ENCODE data around the gene SLC8A1. TPM values are rescaled to one million over a fixed set of nuclear protein-coding genes. Genes with fewer than 3 reads are reported as not detected.

The SLC8A1 gene
- total RNA-seq, 2 experiments from 2014 or later = 0.47 to 0.59 TPM

GRCh38 chr2:40344364-40344763 is 107.5 kb downstream of the SLC8A1 start:
- no peak overlapping the region for H3K27ac Mint-ChIP-seq
- TF ChIP-seq CTCF (IDR thresholded peaks at IDR 0.05) = no peak
- no peaks in the 10 kb centered on the region for H3K27me3 Mint-ChIP-seq
- no peaks in the 10 kb centered on the region for H3K36me3 ChIP-seq (ENCODE audit: insufficient read depth, low read length)
- H3K27ac ChIP-seq (ENCODE audit: low read depth in 1 of 2, low read length in 2 of 2) = no peak overlapping the region
- H3K4me3 ChIP-seq (ENCODE audit: low read length) = no peak overlapping the region
- no peaks in the 10 kb centered on the region for H3K9me3 ChIP-seq (ENCODE audit: control insufficient read depth in 1 of 2, insufficient read depth in 1 of 2, low read length in 2 of 2)
- POLR2A ChIA-PET = no interaction called here
- no peak overlapping the region for H3K4me3 Mint-ChIP-seq
- no peak for DNase-seq
- no peaks in the 10 kb centered on the region for H3K4me1 Mint-ChIP-seq (ENCODE audit: low read depth)
- intact Hi-C loops (cut with DNase I, micrococcal nuclease) = no loop called here
- no peaks in the 10 kb centered on the region for H3K4me1 ChIP-seq (ENCODE audit: insufficient read depth, low read length)
- CTCF ChIA-PET = no interaction called here
- H3K9me3 Mint-ChIP-seq = no peaks in the 10 kb centered on the region
- no peaks in the 10 kb centered on the region for H3K27me3 ChIP-seq (ENCODE audit: control insufficient read depth in 1 of 2, insufficient read depth in 2 of 2, low read length in 2 of 2)
- H3K36me3 Mint-ChIP-seq (ENCODE audit: low read depth) = no peaks in the 10 kb centered on the region
- ATAC-seq (ENCODE audit: poor library complexity) = no peak

GRCh38 chr2:40343902-40344301 is 108.0 kb downstream of the SLC8A1 start:
- Mint-ChIP-seq H3K9me3 (no peaks in the 10 kb centered on the region), H3K27me3 (no peaks in the 10 kb centered on the region), H3K36me3 (ENCODE audit: low read depth) (no peaks in the 10 kb centered on the region), H3K27ac (no peak overlapping the region), H3K4me1 (ENCODE audit: low read depth) (no peaks in the 10 kb centered on the region), H3K4me3 (no peak overlapping the region)
- no peak overlapping the region for H3K4me3 ChIP-seq (ENCODE audit: low read length)
- H3K27ac ChIP-seq (ENCODE audit: low read depth in 1 of 2, low read length in 2 of 2) = no peak overlapping the region
- H3K4me1 ChIP-seq (ENCODE audit: insufficient read depth, low read length) = no peaks in the 10 kb centered on the region
- ChIA-PET POLR2A (no interaction called here), CTCF (no interaction called here)
- H3K36me3 ChIP-seq (ENCODE audit: insufficient read depth, low read length) = no peaks in the 10 kb centered on the region
- no peak for DNase-seq
- no peaks in the 10 kb centered on the region for H3K27me3 ChIP-seq (ENCODE audit: control insufficient read depth in 1 of 2, insufficient read depth in 2 of 2, low read length in 2 of 2)
- no peak for ATAC-seq (ENCODE audit: poor library complexity)
- intact Hi-C loops (cut with DNase I, micrococcal nuclease) = no loop called here
- TF ChIP-seq CTCF (IDR thresholded peaks at IDR 0.05) = no peak
- H3K9me3 ChIP-seq (ENCODE audit: control insufficient read depth in 1 of 2, insufficient read depth in 1 of 2, low read length in 2 of 2) = no peaks in the 10 kb centered on the region

- Histone ChIP-seq H3K36me3 (ENCODE audit: insufficient read depth, low read length) (no peaks in the 10 kb centered on the region), H3K4me1 (ENCODE audit: insufficient read depth, low read length) (no peaks in the 10 kb centered on the region), H3K27ac (ENCODE audit: low read depth in 1 of 2, low read length in 2 of 2) (no peak overlapping the region), H3K4me3 (ENCODE audit: low read length) (no peak overlapping the region), H3K9me3 (ENCODE audit: control insufficient read depth in 1 of 2, insufficient read depth in 1 of 2, low read length in 2 of 2) (no peaks in the 10 kb centered on the region), H3K27me3 (ENCODE audit: control insufficient read depth in 1 of 2, insufficient read depth in 2 of 2, low read length in 2 of 2) (no peaks in the 10 kb centered on the region)
- Mint-ChIP-seq H3K9me3 (no peaks in the 10 kb centered on the region), H3K27ac (no peak overlapping the region), H3K4me1 (ENCODE audit: low read depth) (no peaks in the 10 kb centered on the region), H3K4me3 (no peak overlapping the region), H3K27me3 (no peaks in the 10 kb centered on the region), H3K36me3 (ENCODE audit: low read depth) (no peaks in the 10 kb centered on the region)
- ATAC-seq (ENCODE audit: poor library complexity) = no peak
- ChIA-PET POLR2A (no interaction called here), CTCF (no interaction called here)
- TF ChIP-seq CTCF (IDR thresholded peaks at IDR 0.05) = no peak
- no peak for DNase-seq
- intact Hi-C loops (cut with DNase I, micrococcal nuclease) = no loop called here
Measured at GRCh38 chr2:40341198-40341597, 110.7 kb downstream of the SLC8A1 start.
